Measurements from ENCODE around the gene FKBP6. TPM values are rescaled to one million over a fixed set of nuclear protein-coding genes. Genes with fewer than 3 reads are reported as not detected.
"Not testable (repeated sequence)": the region's sequence is repeated elsewhere in the genome, so short reads cannot be mapped to it uniquely, and the experiment has no call there.

FKBP6 gene, protein sequence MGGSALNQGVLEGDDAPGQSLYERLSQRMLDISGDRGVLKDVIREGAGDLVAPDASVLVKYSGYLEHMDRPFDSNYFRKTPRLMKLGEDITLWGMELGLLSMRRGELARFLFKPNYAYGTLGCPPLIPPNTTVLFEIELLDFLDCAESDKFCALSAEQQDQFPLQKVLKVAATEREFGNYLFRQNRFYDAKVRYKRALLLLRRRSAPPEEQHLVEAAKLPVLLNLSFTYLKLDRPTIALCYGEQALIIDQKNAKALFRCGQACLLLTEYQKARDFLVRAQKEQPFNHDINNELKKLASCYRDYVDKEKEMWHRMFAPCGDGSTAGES
- total RNA-seq (10 to 100 TPM; 45.4 to 60.9 TPM), polyA plus RNA-seq (ENCODE audit: insufficient read depth, low read depth, low replicate concordance) (148 TPM)
- long read RNA-seq, donor 1, result 0 reads
- long read RNA-seq, donor 2, partial matches to known transcripts, result 0 of 2 reads
- long read RNA-seq, donor 2, other reads (novel, unspliced or antisense), result 0 of 2 reads

DNA sequence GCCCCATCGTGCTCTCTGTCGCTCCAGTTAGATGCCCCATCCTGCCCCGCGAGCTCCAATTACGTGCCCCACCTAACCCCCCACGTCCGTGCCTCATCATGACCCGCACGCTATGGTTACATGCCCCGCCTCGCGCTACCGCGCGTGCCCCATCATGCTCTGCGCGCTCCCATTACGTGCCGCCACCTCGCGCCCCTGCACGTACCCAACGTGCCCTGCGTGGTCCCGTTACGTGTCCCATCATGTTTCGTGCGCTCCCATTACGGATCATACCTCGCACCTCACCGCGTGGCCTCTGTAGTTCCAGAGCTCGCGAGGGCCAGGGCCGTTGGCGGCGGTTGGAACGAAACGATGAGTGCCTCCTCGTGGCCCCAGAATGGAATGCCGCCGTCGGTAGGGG, at the start of gene FKBP6, which contains the start of gene TRIM50:
TSS of gene FKBP6 (plus strand) at position 240 of the 400 bp plus-strand sequence. CDS start 268 bp downstream, outside the sequence.
TSS of gene TRIM50 (minus strand) at position 161 of the 400 bp plus-strand sequence. CDS start 3,295 bp downstream, outside the sequence.
- H3K27ac ChIP-seq; H3K9me3 ChIP-seq; H3K27me3 ChIP-seq; H3K36me3 ChIP-seq (ENCODE audit: low read depth, missing control alignments); H3K4me1 ChIP-seq; intact Hi-C loops (cut with DNase I; ENCODE audit: low total_unique reads): not testable (repeated sequence)
- peak within 1 kb of the TSS; percentile 31 to 40 for H3K4me3 ChIP-seq
- peak; percentile 75 for DNase-seq
- WGBS, 2 donors, result 67 to 87% methylated on average over 31 to 43 of the region's 43 CpGs

- H3K4me1 ChIP-seq; H3K36me3 ChIP-seq (ENCODE audit: low read depth, missing control alignments); H3K4me3 ChIP-seq; DNase-seq; H3K9me3 ChIP-seq; H3K27ac ChIP-seq; intact Hi-C loops (cut with DNase I; ENCODE audit: low total_unique reads); H3K27me3 ChIP-seq: not testable (repeated sequence)
- no CpG with 5 or more reads among the region's 13 CpGs for WGBS, 2 donors
Observed at GRCh38 chr7:73297235-73297634, 30.7 kb upstream of the FKBP6 start.

GRCh38 chr7:73297706-73298105, 30.3 kb upstream of the FKBP6 start:
- H3K9me3 ChIP-seq; H3K27me3 ChIP-seq; intact Hi-C loops (cut with DNase I; ENCODE audit: low total_unique reads); DNase-seq; H3K36me3 ChIP-seq (ENCODE audit: low read depth, missing control alignments); H3K4me1 ChIP-seq; H3K27ac ChIP-seq; H3K4me3 ChIP-seq: not testable (repeated sequence)
- WGBS, 2 donors, result 94 to 99% methylated on average over 8 to 17 of the region's 27 CpGs

DNA sequence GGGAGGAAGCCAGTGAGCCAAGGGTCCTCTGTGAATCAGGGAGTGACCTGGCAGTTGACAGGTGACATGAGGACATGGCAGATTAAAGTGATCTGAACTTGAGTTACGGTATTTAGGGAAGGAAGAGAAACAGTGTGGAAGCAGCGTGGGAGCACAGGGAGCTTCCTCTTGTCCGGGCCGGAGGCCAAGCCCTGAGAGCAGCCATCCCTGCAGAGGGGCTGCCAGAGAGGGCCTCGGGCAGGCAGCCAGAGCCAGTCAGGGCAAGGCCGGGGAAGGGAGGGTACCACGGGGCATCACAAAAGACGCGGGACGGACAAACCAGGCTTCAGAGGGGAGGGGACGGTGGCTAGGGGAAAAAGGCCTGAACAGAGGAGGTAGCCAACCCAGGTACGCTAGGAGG, 28.1 kb upstream of the FKBP6 start:
- 11% methylated on average over 8 of the region's 12 CpGs; no CpG with 5 or more reads in 1 of the 2 donors for WGBS, 2 donors
- H3K9me3 ChIP-seq; H3K27me3 ChIP-seq; H3K4me1 ChIP-seq; H3K4me3 ChIP-seq; DNase-seq; intact Hi-C loops (cut with DNase I; ENCODE audit: low total_unique reads); H3K36me3 ChIP-seq (ENCODE audit: low read depth, missing control alignments); H3K27ac ChIP-seq: not testable (repeated sequence)

DNA sequence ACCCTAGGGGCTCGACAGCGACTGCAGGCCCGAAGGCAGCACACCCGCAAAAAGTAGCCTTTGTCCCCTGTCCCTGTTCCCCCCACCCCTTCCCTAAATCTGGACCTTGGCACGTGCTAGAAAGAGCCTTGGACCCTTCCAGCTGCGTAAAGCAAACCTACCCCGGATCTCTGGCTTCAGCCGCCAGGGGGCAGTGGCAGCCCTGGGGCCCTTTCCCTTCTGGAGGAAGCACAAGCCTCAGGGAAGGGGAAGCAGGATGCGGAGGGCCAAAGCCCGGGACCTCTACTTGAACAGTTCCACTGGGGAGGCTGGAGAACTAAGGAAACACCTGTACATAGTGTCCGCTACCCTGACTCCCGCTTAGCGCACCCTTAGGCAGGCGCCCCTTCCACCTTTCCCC, 26.9 kb upstream of the FKBP6 start:
- H3K27ac ChIP-seq; H3K4me1 ChIP-seq; H3K36me3 ChIP-seq (ENCODE audit: low read depth, missing control alignments); intact Hi-C loops (cut with DNase I; ENCODE audit: low total_unique reads); H3K27me3 ChIP-seq; DNase-seq; H3K9me3 ChIP-seq; H3K4me3 ChIP-seq: not testable (repeated sequence)
- WGBS, 2 donors, result 95 to 100% methylated on average over 2 to 9 of the region's 14 CpGs

- intact Hi-C loops (cut with DNase I; ENCODE audit: low total_unique reads), result not testable (repeated sequence)
Observed at GRCh38 chr7:73302846-73303245, 25.1 kb upstream of the FKBP6 start.

GRCh38 chr7:73303546-73303945, 24.4 kb upstream of the FKBP6 start:
- DNase-seq, result no peak
- Histone ChIP-seq H3K4me1 (peaks cover 6% of the 10 kb centered on the region), H3K9me3 (no peaks in the 10 kb centered on the region), H3K4me3 (no peak overlapping the region), H3K36me3 (ENCODE audit: low read depth, missing control alignments) (no peaks in the 10 kb centered on the region), H3K27me3 (no peaks in the 10 kb centered on the region), H3K27ac (no peak overlapping the region)
- TF ChIP-seq POLR2A (IDR thresholded peaks at IDR 0.05), result no peak
- intact Hi-C loops (cut with DNase I; ENCODE audit: low total_unique reads), result no loop called here
- WGBS, 2 donors, result 91% methylated on average over 15 to 26 of the region's 26 CpGs

More at GRCh38 chr7:73302846-73303245, 25.1 kb upstream of the FKBP6 start:
- not testable (repeated sequence) for DNase-seq; H3K4me1 ChIP-seq; H3K4me3 ChIP-seq; H3K9me3 ChIP-seq; H3K27me3 ChIP-seq; H3K36me3 ChIP-seq (ENCODE audit: low read depth, missing control alignments); H3K27ac ChIP-seq
- WGBS, 2 donors, result 92 to 98% methylated on average over 7 to 8 of the region's 10 CpGs

DNA sequence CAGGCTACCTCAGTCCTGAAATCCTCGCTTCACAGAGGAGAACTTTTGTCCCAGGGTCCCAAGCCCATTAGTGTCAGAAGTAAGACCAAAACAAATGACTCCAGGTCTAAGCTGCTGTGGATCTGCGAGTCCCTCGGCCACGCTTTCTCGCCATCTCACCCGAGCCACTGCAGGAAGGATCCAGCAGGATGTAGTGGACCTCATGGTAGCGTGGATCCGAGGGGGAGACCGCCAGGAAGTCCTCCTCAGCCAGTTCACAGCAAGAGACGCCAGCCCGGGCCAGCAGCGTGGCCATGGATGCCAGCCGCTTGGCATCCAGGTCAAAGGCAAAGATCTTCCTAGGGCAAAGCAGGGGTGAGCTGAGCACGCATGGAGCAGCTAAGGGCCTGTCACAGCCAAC, 23.9 kb upstream of the FKBP6 start:
- Histone ChIP-seq H3K36me3 (ENCODE audit: low read depth, missing control alignments) (no peaks in the 10 kb centered on the region), H3K4me1 (peaks cover 6% of the 10 kb centered on the region), H3K27me3 (no peaks in the 10 kb centered on the region), H3K27ac (no peak overlapping the region), H3K4me3 (no peak overlapping the region), H3K9me3 (no peaks in the 10 kb centered on the region)
- no peak for DNase-seq
- no peak for TF ChIP-seq CTCF (IDR thresholded peaks at IDR 0.05)
- TF ChIP-seq POLR2A (IDR thresholded peaks at IDR 0.05), result no peak
- 90 to 91% methylated on average over 14 of the region's 14 CpGs for WGBS, 2 donors
- intact Hi-C loops (cut with DNase I; ENCODE audit: low total_unique reads), result no loop called here

- peak; percentile 38 for DNase-seq
- H3K4me3 ChIP-seq; H3K4me1 ChIP-seq; H3K9me3 ChIP-seq; H3K36me3 ChIP-seq (ENCODE audit: low read depth, missing control alignments); H3K27ac ChIP-seq; H3K27me3 ChIP-seq; intact Hi-C loops (cut with DNase I; ENCODE audit: low total_unique reads): not testable (repeated sequence)
- 80 to 85% methylated on average over 7 to 13 of the region's 15 CpGs for WGBS, 2 donors
Observed at GRCh38 chr7:73304612-73305387, 23.2 kb upstream of the FKBP6 start.
